ENCODE measurements around the gene BTNL8. TPM values are rescaled to one million over a fixed set of nuclear protein-coding genes. Genes with fewer than 3 reads are reported as not detected.
"Not testable (repeated sequence)": the region's sequence is repeated elsewhere in the genome, so short reads cannot be mapped to it uniquely, and the experiment has no call there.

The BTNL8 gene
- total RNA-seq, 3 donors from 2014 or later = 39.2 to 82.2 (median 63.5) TPM

DNA sequence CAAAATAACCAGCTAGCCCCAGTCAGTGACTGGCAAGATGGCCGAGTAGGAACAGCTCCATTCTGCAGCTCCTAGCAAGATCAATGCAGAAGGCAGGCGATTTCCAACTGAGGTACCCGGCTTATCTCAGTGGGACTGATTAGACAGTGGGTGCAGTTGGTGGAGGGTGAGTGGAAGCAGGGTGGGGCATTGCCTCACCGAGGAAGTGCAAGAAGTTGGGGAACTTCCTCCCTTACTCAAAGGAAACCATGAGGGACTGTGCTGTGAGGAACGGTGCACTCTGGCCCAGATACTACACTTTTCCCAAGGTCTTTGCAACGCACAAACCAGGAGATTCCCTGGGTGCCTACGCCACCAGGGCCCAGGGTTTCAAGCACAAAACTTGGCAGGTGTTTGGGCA lies 9.6 kb upstream of the BTNL8 start:
- TF ChIP-seq, protein P1, sequence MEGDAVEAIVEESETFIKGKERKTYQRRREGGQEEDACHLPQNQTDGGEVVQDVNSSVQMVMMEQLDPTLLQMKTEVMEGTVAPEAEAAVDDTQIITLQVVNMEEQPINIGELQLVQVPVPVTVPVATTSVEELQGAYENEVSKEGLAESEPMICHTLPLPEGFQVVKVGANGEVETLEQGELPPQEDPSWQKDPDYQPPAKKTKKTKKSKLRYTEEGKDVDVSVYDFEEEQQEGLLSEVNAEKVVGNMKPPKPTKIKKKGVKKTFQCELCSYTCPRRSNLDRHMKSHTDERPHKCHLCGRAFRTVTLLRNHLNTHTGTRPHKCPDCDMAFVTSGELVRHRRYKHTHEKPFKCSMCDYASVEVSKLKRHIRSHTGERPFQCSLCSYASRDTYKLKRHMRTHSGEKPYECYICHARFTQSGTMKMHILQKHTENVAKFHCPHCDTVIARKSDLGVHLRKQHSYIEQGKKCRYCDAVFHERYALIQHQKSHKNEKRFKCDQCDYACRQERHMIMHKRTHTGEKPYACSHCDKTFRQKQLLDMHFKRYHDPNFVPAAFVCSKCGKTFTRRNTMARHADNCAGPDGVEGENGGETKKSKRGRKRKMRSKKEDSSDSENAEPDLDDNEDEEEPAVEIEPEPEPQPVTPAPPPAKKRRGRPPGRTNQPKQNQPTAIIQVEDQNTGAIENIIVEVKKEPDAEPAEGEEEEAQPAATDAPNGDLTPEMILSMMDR (IDR thresholded peaks at IDR 0.05) = no peak
- peaks cover 7% of the 10 kb centered on the region for H3K4me1 ChIP-seq (ENCODE audit: low read depth)
- intact Hi-C loops (cut with DNase I, micrococcal nuclease) = no loop called here
- no peaks in the 10 kb centered on the region for H3K36me3 ChIP-seq (ENCODE audit: low read depth)
- ATAC-seq (peak; percentile 27), DNase-seq (no peak)
- no peak overlapping the region for H3K4me3 ChIP-seq
- H3K9me3 ChIP-seq = no peaks in the 10 kb centered on the region

DNA sequence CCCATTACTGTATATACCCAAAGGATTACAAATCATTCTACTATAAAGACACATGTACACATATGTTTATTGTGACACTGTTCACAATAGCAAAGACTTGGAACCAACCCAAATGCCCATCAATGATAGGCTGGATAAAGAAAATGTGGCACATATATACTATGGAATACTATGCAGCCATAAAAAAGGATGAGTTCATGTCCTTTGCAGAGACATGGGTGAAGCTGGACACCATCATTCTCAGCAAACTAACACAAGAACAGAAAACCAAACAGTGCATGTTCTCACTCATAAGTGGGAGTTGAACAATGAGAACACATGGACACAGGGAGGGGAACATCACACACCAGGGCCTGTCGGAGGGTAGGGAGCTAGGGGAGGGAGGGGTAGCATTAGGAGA lies 3.6 kb upstream of the BTNL8 start:
- intact Hi-C loops (cut with DNase I, micrococcal nuclease); H3K4me1 ChIP-seq (ENCODE audit: low read depth); H3K9me3 ChIP-seq; DNase-seq; ATAC-seq; H3K36me3 ChIP-seq (ENCODE audit: low read depth); H3K4me3 ChIP-seq: not testable (repeated sequence)

DNA sequence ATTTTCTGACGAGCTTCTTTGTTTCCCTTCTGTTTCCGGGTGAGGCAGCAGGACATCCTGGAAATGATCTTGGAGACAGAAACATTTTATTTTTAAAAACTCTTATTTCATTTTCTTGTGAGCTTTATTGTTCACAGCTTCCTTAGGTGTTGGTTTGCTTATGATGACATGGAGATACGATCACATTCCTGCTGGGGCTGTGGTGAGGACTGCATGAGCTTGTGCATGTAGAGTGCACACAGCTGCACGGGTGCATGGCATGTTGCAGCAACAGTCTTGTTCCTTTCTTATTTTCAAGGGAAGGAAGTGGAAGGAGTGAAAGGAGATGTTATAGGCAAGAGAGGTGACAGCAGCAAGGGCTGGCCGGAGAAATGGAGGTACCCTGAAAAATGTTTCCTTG lies 1.2 kb downstream of the BTNL8 start:
- no peaks in the 10 kb centered on the region for H3K36me3 ChIP-seq (ENCODE audit: low read depth)
- ATAC-seq (no peak), DNase-seq (no peak)
- H3K4me1 ChIP-seq (ENCODE audit: low read depth) = no peaks in the 10 kb centered on the region
- H3K9me3 ChIP-seq = no peaks in the 10 kb centered on the region
- H3K4me3 ChIP-seq = no peak overlapping the region
- intact Hi-C loops (cut with DNase I, micrococcal nuclease) = no loop called here
- TF ChIP-seq, protein P1 (IDR thresholded peaks at IDR 0.05) = no peak

DNA sequence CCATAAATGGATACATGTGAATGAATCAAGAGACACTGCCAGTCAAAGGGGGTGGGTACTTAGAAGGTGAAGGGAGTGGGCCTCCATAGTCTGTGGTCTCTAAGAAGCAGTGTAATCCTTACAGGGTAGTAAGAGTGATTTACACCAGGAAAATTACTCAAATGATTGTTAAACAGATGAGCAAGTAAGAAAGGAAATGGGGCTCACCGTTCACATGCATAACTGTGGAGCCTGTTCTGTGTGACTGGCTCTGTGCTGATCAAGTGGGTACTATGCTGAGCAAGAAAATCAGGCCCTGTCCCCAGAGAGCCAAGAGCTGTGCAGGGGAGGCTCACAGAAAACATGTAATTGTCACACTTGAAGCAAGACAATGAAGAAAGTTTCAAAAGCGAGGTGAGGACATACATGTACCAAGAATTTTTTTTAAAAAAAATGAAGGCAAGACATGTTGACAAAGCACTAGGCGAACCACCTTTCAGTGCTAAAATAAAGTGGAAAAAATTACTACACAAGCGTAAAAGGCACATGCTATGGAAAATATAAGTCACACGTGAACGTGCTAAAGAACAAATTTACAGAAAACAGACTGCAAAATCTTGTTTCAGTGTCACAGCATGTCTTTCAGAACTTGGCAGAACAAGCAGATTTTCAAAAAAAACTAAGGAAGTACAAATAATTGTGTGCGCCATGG lies 2.5 kb downstream of the BTNL8 start:
- no peaks in the 10 kb centered on the region for H3K36me3 ChIP-seq (ENCODE audit: low read depth)
- H3K4me3 ChIP-seq = no peak overlapping the region
- TF ChIP-seq, protein P1 (IDR thresholded peaks at IDR 0.05) = no peak
- ATAC-seq = no peak
- intact Hi-C loops (cut with DNase I, micrococcal nuclease) = no loop called here
- H3K4me1 ChIP-seq (ENCODE audit: low read depth) = no peaks in the 10 kb centered on the region
- DNase-seq = no peak
- no peaks in the 10 kb centered on the region for H3K9me3 ChIP-seq

DNA sequence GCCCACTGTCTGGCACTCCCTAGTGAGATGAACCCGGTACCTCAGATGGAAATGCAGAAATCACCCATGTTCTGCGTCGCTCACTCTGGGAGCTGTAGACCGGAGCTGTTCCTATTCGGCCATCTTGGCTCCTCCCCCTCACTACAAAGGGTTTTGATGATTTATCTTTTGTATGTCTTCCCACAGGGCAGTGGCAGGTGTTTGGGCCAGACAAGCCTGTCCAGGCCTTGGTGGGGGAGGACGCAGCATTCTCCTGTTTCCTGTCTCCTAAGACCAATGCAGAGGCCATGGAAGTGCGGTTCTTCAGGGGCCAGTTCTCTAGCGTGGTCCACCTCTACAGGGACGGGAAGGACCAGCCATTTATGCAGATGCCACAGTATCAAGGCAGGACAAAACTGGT lies 9.4 kb downstream of the BTNL8 start:
- TF ChIP-seq, protein P1 (IDR thresholded peaks at IDR 0.05) = no peak
- no peak for DNase-seq
- Histone ChIP-seq H3K4me3 (no peak overlapping the region), H3K4me1 (ENCODE audit: low read depth) (peaks cover 3% of the 10 kb centered on the region), H3K36me3 (ENCODE audit: low read depth) (no peaks in the 10 kb centered on the region), H3K9me3 (no peaks in the 10 kb centered on the region)
- ATAC-seq = no peak
- intact Hi-C loops (cut with DNase I, micrococcal nuclease) = no loop called here

DNA sequence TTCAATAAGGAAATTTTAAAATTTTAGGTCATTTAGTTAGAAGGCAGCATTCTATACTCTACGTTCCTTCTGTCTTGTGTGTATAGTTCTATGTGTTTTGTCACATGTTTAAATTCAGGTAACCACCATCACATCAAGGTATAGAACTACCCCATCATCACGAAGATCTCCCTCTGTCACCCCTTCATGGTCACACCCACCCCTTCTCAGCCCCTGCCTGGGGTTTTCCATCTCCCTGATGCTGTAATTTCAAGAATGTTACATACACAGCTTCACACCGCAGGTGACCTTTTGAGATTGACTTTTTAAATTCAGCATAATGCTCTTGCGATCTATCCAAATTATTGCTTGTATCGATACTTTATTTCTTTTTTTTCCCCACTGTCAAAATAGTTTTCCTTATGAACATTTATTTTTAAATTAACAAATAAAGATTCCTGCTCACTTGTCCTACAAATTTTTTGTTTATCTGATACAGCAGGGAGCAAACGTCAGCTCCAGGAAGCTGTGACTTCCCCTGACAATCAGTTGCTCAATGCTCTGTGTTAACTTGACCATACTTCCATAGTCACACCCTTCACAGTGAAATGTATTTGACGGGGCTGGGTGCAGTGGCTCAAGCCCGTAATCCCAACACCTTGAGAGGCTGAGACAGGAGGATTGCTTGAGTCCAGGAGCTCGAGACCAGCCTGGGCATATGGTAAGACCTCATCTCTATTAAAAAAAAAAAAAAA lies 10.2 kb downstream of the BTNL8 start:
- ATAC-seq (peak; percentile 83), DNase-seq (no peak)
- TF ChIP-seq, protein P1 (IDR thresholded peaks at IDR 0.05) = no peak
- Histone ChIP-seq H3K4me3 (no peak overlapping the region), H3K4me1 (ENCODE audit: low read depth) (peaks cover 3% of the 10 kb centered on the region), H3K36me3 (ENCODE audit: low read depth) (no peaks in the 10 kb centered on the region), H3K9me3 (no peaks in the 10 kb centered on the region)
- intact Hi-C loops (cut with DNase I, micrococcal nuclease) = no loop called here
